ENCODE results near the gene SEL1L. TPM values are rescaled to one million over a fixed set of nuclear protein-coding genes. Genes with fewer than 3 reads are reported as not detected.

Gene SEL1L
- total RNA-seq (2014; rRNA removed; shearing (Covaris generic)) (19.3 and 20.6 TPM in 2 replicates), polyA plus RNA-seq (2016; fragmentation: Nextera tagmentation; extraction: Ambion mirVana) (22.6 and 22.8 TPM in 2 replicates)
- long read RNA-seq, full-length matches to known transcripts, result 1 of 4 reads
- long read RNA-seq, partial matches to known transcripts, result 1 of 4 reads
- long read RNA-seq, other reads (novel, unspliced or antisense), result 2 of 4 reads

- Mint-ChIP-seq H3K4me3 (peak within 1 kb of the TSS; percentile 92), H3K27me3 (ENCODE audit: insufficient read depth, low read depth, poor library complexity) (peaks cover 4% of the 10 kb centered on the region), H3K36me3 (ENCODE audit: low read depth) (peaks cover 11% of the 10 kb centered on the region; the same call in 2 of the 3 replicates), H3K9me3 (peaks cover 19% of the 10 kb centered on the region), H3K4me1 (peaks cover 11% of the 10 kb centered on the region; the same call in 2 of the 3 replicates), H3K27ac (no peak within 1 kb of the TSS)
- TF ChIP-seq NANOG (IDR thresholded peaks at IDR 0.05; ENCODE audit: borderline replicate concordance) (no peak), STAT1 (IDR thresholded peaks at IDR 0.05; ENCODE audit: unreplicated experiment) (no peak), CTCF (conservative IDR thresholded peaks at IDR 0.05; ENCODE audit: low read depth in 2 of 2) (no peak), CREB1 (CRISPR knock-in tag; IDR thresholded peaks at IDR 0.05; ENCODE audit: low read depth) (peak; percentile 64), ZNF114 (CRISPR knock-in tag; IDR thresholded peaks at IDR 0.05) (no peak), REST (IDR thresholded peaks at IDR 0.05; ENCODE audit: unreplicated experiment) (no peak), EZH2 (IDR thresholded peaks at IDR 0.05; ENCODE audit: low read depth, unreplicated experiment) (no peak), ZNF331 (CRISPR knock-in tag; IDR thresholded peaks at IDR 0.05; ENCODE audit: low read depth) (no peak), POLR2AphosphoS5 (IDR thresholded peaks at IDR 0.05; ENCODE audit: low read depth) (peak; percentile 83), JUNB (IDR thresholded peaks at IDR 0.05; ENCODE audit: unreplicated experiment) (no peak), ETS1 (IDR thresholded peaks at IDR 0.05) (peak; percentile 98), EZH2phosphoT487 (IDR thresholded peaks at IDR 0.05; ENCODE audit: unreplicated experiment) (no peak), ZNF462 (CRISPR knock-in tag; IDR thresholded peaks at IDR 0.05) (no peak)
- Histone ChIP-seq H3K27me3 (ENCODE audit: insufficient read depth) (no peaks in the 10 kb centered on the region), H3K9me2 (ENCODE audit: insufficient read depth) (peaks cover under 1% of the 10 kb centered on the region; the same call in 1 of the 2 replicates), H4K20me1 (replicated peaks; ENCODE audit: insufficient read depth) (peaks cover 7% of the 10 kb centered on the region), H3F3A (replicated peaks; ENCODE audit: low read depth) (no peaks in the 10 kb centered on the region), H3K4me3 (peak within 1 kb of the TSS; percentile 87), H3K27ac (ENCODE audit: low read depth) (no peak within 1 kb of the TSS), H3K4me1 (ENCODE audit: insufficient read depth) (peaks cover 6% of the 10 kb centered on the region; the same call in 1 of the 2 replicates), H3K36me3 (ENCODE audit: insufficient read depth) (no peaks in the 10 kb centered on the region; the same call in 1 of the 2 replicates), H3K79me2 (replicated peaks; ENCODE audit: insufficient read depth) (peaks cover 26% of the 10 kb centered on the region), H2AFZ (peak within 1 kb of the TSS; percentile 80), H3K4me2 (peak within 1 kb of the TSS; percentile 93)
- ATAC-seq (peak; percentile 99), DNase-seq (ENCODE audit: low spot score) (peak; percentile 100)
These were observed at the start of gene SEL1L for GRCh38 chr14:81533536-81534343. TSS of gene SEL1L (minus strand) at chr14:81533853. CDS start at chr14:81533744, 109 bp downstream.
